HG03342 (cell line): ENCODE results near the gene TRIM4.

Experiments
- ATAC-seq: cut with Tn5 transposase; IDR thresholded peaks from one replicate; pipeline ENCODE4 v1.9.1; 2021; ENCODE audit warnings: mild to moderate bottlenecking, moderate library complexity; ENCODE audit not compliant: unreplicated experiment

Gene TRIM4

GRCh38 chr7:99848420-99849216 lies 70.7 kb downstream of the TRIM4 start:
- no peak for ATAC-seq

- no peak for ATAC-seq
Observed at GRCh38 chr7:99844328-99844727, 75.0 kb downstream of the TRIM4 start.

GRCh38 chr7:99843808-99844207 lies 75.5 kb downstream of the TRIM4 start:
- ATAC-seq, result no peak

- ATAC-seq, result no peak
Observed at GRCh38 chr7:99842926-99843325, 76.4 kb downstream of the TRIM4 start.
